K562 (cell line): ENCODE measurements around the gene MBOAT1. TPM values are rescaled to one million over a fixed set of nuclear protein-coding genes. Genes with fewer than 3 reads are reported as not detected.

Experiments
- ARID4B ChIP-seq: sonication (generic); formaldehyde crosslinking; IDR thresholded peaks from 2 replicates; pipeline ENCODE4 v1.8.0; 2022; ENCODE audit warnings: mild to moderate bottlenecking, missing genetic modification reagents
- ATF7 ChIP-seq: fragments of 450-650 bp; IDR thresholded peaks from 2 replicates; pipeline ENCODE4 v1.7.1; 2014; ENCODE audit warnings: mild to moderate bottlenecking, moderate library complexity
- BCL6 ChIP-seq: fragments of 250-450 bp; sonication (Bioruptor Pico); IDR thresholded peaks from 2 replicates; pipeline ENCODE4 v1.4.0; 2020
- CREM ChIP-seq: IDR thresholded peaks from 2 replicates; pipeline ENCODE4 v1.6.1; 2014; ENCODE audit warnings: antibody characterized with exemption, low read depth
- DMBX1 ChIP-seq: fragments of 250-450 bp; sonication (Bioruptor Pico); IDR thresholded peaks from 2 replicates; pipeline ENCODE4 v1.8.0; 2022; ENCODE audit warnings: inconsistent platforms, mild to moderate bottlenecking, moderate library complexity, borderline replicate concordance
- GMEB1 ChIP-seq: fragments of 250-450 bp; sonication (Bioruptor Pico); IDR thresholded peaks from 2 replicates; pipeline ENCODE4 v1.4.0; 2020; ENCODE audit warnings: mild to moderate bottlenecking
- LARP7 ChIP-seq: fragments of 450-650 bp; IDR thresholded peaks from 2 replicates; pipeline ENCODE4 v1.6.1; 2016
- MAFG ChIP-seq: fragments of 450-650 bp; conservative IDR thresholded peaks from 2 replicates; pipeline ENCODE4 v1.6.1; 2016; ENCODE audit warnings: missing genetic modification characterization, missing compliant biosample characterization
- PML ChIP-seq: IDR thresholded peaks from 2 replicates; pipeline ENCODE4 v1.6.1; 2012; ENCODE audit warnings: low read length, inconsistent platforms
- SMAD4 ChIP-seq: fragments of 250-450 bp; sonication (Bioruptor Pico); conservative IDR thresholded peaks from 2 replicates; pipeline ENCODE4 v1.8.0; 2021; ENCODE audit warnings: inconsistent platforms, mild to moderate bottlenecking, moderate library complexity
- TEAD4 ChIP-seq, 2 experiments: sonication (generic) in 1 of 2; formaldehyde crosslinking in 1 of 2; IDR thresholded peaks; 2 replicates each; pipeline versions ENCODE4 v1.6.1 to v1.8.0; 2012 to 2022; ENCODE audit warnings: borderline replicate concordance in 1 of 2, inconsistent platforms in 1 of 2, low read length in 1 of 2, mild to moderate bottlenecking in 1 of 2, missing genetic modification reagents in 1 of 2
- TFE3 ChIP-seq: fragments of 450-650 bp; formaldehyde crosslinking; IDR thresholded peaks from 2 replicates; pipeline ENCODE4 v1.4.0; 2020; ENCODE audit warnings: mild to moderate bottlenecking, mixed read lengths
- THAP7 ChIP-seq: fragments of 250-450 bp; sonication (Bioruptor Pico); IDR thresholded peaks from 2 replicates; pipeline ENCODE4 v1.5.0; 2021
- THRAP3 ChIP-seq: fragments of 450-650 bp; IDR thresholded peaks from 2 replicates; pipeline ENCODE4 v1.6.1; 2016; ENCODE audit warnings: mild to moderate bottlenecking, inconsistent platforms, borderline replicate concordance
- TSC22D4 ChIP-seq: fragments of 450-650 bp; IDR thresholded peaks from 2 replicates; pipeline ENCODE4 v1.6.1; 2016; ENCODE audit warnings: missing genetic modification characterization, missing biosample characterization, control low read depth
- ZNF143 ChIP-seq: sonication (generic); formaldehyde crosslinking; IDR thresholded peaks from 2 replicates; pipeline ENCODE4 v1.9.0; 2022; ENCODE audit warnings: mild to moderate bottlenecking, missing genetic modification reagents
- ZNF165 ChIP-seq: fragments of 250-450 bp; sonication (Bioruptor Pico); IDR thresholded peaks from 2 replicates; pipeline ENCODE4 v1.4.0; 2020; ENCODE audit warnings: borderline replicate concordance
- ZNF24 ChIP-seq: fragments of 450-650 bp; IDR thresholded peaks from 2 replicates; pipeline ENCODE4 v1.6.1; 2016
- ZNF384 ChIP-seq: IDR thresholded peaks from 2 replicates; pipeline ENCODE4 v1.6.1; 2012; ENCODE audit warnings: low read depth, low read length, improper control_type of control experiment
- ZNF639 ChIP-seq, 2 experiments: fragments of 200-800 bp in 1 of 2; sonication (Bioruptor generic) in 1 of 2; sonication (generic) in 1 of 2; formaldehyde crosslinking in 1 of 2; IDR thresholded peaks in 1 of 2; conservative IDR thresholded peaks in 1 of 2; 2 replicates each; pipeline versions ENCODE4 v1.5.0 to v1.6.1; 2016 to 2020; ENCODE audit warnings: missing compliant biosample characterization in 1 of 2, missing genetic modification characterization in 1 of 2, missing genetic modification reagents in 1 of 2
- polyA plus RNA-seq, 8 experiments: library from polyadenylated mRNA; depleted of rRNA in 4 of 8; stranded (reverse) in 5 of 8; unstranded in 3 of 8; fragments of >200 nt; fragmentation: Nextera tagmentation in 2 of 8; fragmentation: Illumina TruSeq in 1 of 8; extraction: Ambion mirVana in 2 of 8; extraction: Trizol in 1 of 8; gene quantifications; 2 replicates each; pipeline versions ENCODE4 v1.2.1 to v1.2.3, GENCODE V29; 2011 to 2014; ENCODE audit warnings: inconsistent platforms in 1 of 8, missing spikeins in 1 of 8
- total RNA-seq, 7 experiments: library from RNA; depleted of rRNA in 6 of 7; stranded (reverse); fragments of >200 nt in 6 of 7; fragmentation: Illumina TruSeq in 2 of 7; extraction: Trizol in 2 of 7; gene quantifications; 2 replicates each; pipeline versions ENCODE4 v1.2.1 to v1.2.3, GENCODE V29; 2011 to 2021; ENCODE audit warnings: low replicate concordance in 1 of 7

Gene MBOAT1
- total and polyA plus RNA-seq, 9 of the 15 experiments (the other 6 are each of a cell fraction or from before 2014, with no cell fraction given): 0.13 to 16.5 (median 10.3) TPM

- TF ChIP-seq ZNF165 (CRISPR knock-in tag) (no peak), THRAP3 (no peak), GMEB1 (CRISPR knock-in tag) (no peak), TSC22D4 (tag) (no peak), PML (no peak), ARID4B (CRISPR knock-in tag) (no peak), TFE3 (no peak), LARP7 (no peak), BCL6 (CRISPR knock-in tag) (no peak), ATF7 (no peak), ZNF24 (peak; percentile 100), DMBX1 (no peak), ZNF384 (peak; percentile 10; the same call in 1 of the 2 replicates), TEAD4 (IDR thresholded peaks at IDR 0.05; ENCODE audit: low read length) (no peak), TEAD4 (CRISPR knock-in tag; IDR thresholded peaks at IDR 0.05; ENCODE audit: borderline replicate concordance) (no peak), MAFG (tag) (no peak), ZNF639 (CRISPR knock-in tag; conservative IDR thresholded peaks at IDR 0.05 in 1 of 2, IDR thresholded peaks at IDR 0.05 in 1 of 2) (no peak), CREM (no peak), ZNF143 (CRISPR knock-in tag) (no peak), THAP7 (CRISPR knock-in tag) (no peak), SMAD4 (CRISPR knock-in tag) (no peak)
These were observed 120.2 kb downstream of the MBOAT1 start (continued) for GRCh38 chr6:20092071-20092566.
